Measurements from ENCODE around the gene ARHGEF6.
A peak's percentile ranks its signal among the peaks of the same experiment; 100 is the strongest.
"Not testable (repeated sequence)": the region's sequence is repeated elsewhere in the genome, so short reads cannot be mapped to it uniquely, and the experiment has no call there.

ARHGEF6 gene

GRCh38 chrX:136780763-136781162, at the start of gene ARHGEF6:
Gene ARHGEF6, minus strand, starts transcription at chrX:136780932. Its CDS starts 50 bp downstream, at chrX:136780882.
- peak; percentile 40 for DNase-seq (ENCODE audit: low spot score)

GRCh38 chrX:136829413-136829812, 48.7 kb upstream of the ARHGEF6 start:
- no peak for DNase-seq (ENCODE audit: low spot score)

GRCh38 chrX:136828830-136829229, 48.1 kb upstream of the ARHGEF6 start:
- DNase-seq (ENCODE audit: low spot score): no peak

- DNase-seq (ENCODE audit: low spot score): no peak
Observed at GRCh38 chrX:136827026-136827425, 46.3 kb upstream of the ARHGEF6 start.

- no peak for DNase-seq (ENCODE audit: low spot score)
Observed at GRCh38 chrX:136825771-136826170, 45.0 kb upstream of the ARHGEF6 start.

- no peak for DNase-seq (ENCODE audit: low spot score)
Observed at GRCh38 chrX:136823175-136823574, 42.4 kb upstream of the ARHGEF6 start.

GRCh38 chrX:136822337-136823095, 41.8 kb upstream of the ARHGEF6 start:
- no peak for DNase-seq (ENCODE audit: low spot score)

- not testable (repeated sequence) for DNase-seq (ENCODE audit: low spot score)
Observed at GRCh38 chrX:136819756-136820155, 39.0 kb upstream of the ARHGEF6 start.

- DNase-seq (ENCODE audit: low spot score): no peak
Observed at GRCh38 chrX:136819031-136819703, 38.4 kb upstream of the ARHGEF6 start.

- no peak for DNase-seq (ENCODE audit: low spot score)
Observed at GRCh38 chrX:136816975-136817374, 36.2 kb upstream of the ARHGEF6 start.

GRCh38 chrX:136814847-136815750, 34.4 kb upstream of the ARHGEF6 start:
- DNase-seq (ENCODE audit: low spot score): no peak

- DNase-seq (ENCODE audit: low spot score): no peak
Observed at GRCh38 chrX:136812286-136812685, 31.6 kb upstream of the ARHGEF6 start.

GRCh38 chrX:136810493-136810892, 29.8 kb upstream of the ARHGEF6 start:
- DNase-seq (ENCODE audit: low spot score): peak; percentile 5

GRCh38 chrX:136806891-136807410, 26.2 kb upstream of the ARHGEF6 start:
- DNase-seq (ENCODE audit: low spot score): no peak

GRCh38 chrX:136802515-136802914, 21.8 kb upstream of the ARHGEF6 start:
- DNase-seq (ENCODE audit: low spot score): no peak

- DNase-seq (ENCODE audit: low spot score): no peak
Observed at GRCh38 chrX:136797787-136798186, 17.1 kb upstream of the ARHGEF6 start.

- not testable (repeated sequence) for DNase-seq (ENCODE audit: low spot score)
Observed at GRCh38 chrX:136795132-136795531, 14.4 kb upstream of the ARHGEF6 start.

GRCh38 chrX:136794660-136795059, 13.9 kb upstream of the ARHGEF6 start:
- DNase-seq (ENCODE audit: low spot score): not testable (repeated sequence)

- no peak for DNase-seq (ENCODE audit: low spot score)
Observed at GRCh38 chrX:136794080-136794479, 13.3 kb upstream of the ARHGEF6 start.

GRCh38 chrX:136789856-136790255, 9.1 kb upstream of the ARHGEF6 start:
- DNase-seq (ENCODE audit: low spot score): no peak

GRCh38 chrX:136784231-136784630, 3.5 kb upstream of the ARHGEF6 start:
- DNase-seq (ENCODE audit: low spot score): no peak

GRCh38 chrX:136783159-136783558, 2.4 kb upstream of the ARHGEF6 start:
- DNase-seq (ENCODE audit: low spot score): no peak

All from CD4-positive, alpha-beta T cell treated with Interleukin-15 for 4 hours (primary cell).